Mesodermal cell (in vitro differentiated cells): ENCODE results near the gene AGTRAP.

Experiments used
- H3K27ac ChIP-seq: 2 replicates; pipeline ENCODE4 v1.7.0; 2013; ENCODE audit warnings: mild to moderate bottlenecking, low read depth, low read length, moderate library complexity; ENCODE audit not compliant: severe bottlenecking
- H3K36me3 ChIP-seq: 2 replicates; pipeline ENCODE4 v1.7.1; 2013; ENCODE audit warnings: mild to moderate bottlenecking, low read length, moderate library complexity; ENCODE audit not compliant: control insufficient read depth, insufficient read depth
- H3K4me1 ChIP-seq: one replicate; pipeline ENCODE4 v1.7.1; 2013; ENCODE audit warnings: mild to moderate bottlenecking, low read length; ENCODE audit not compliant: insufficient read depth, control insufficient read depth, poor library complexity, severe bottlenecking
- H3K4me3 ChIP-seq: 2 replicates; pipeline ENCODE4 v1.7.0; 2013; ENCODE audit warnings: low read length, control low read depth, mild to moderate bottlenecking; ENCODE audit not compliant: insufficient read depth, poor library complexity, severe bottlenecking; ENCODE audit errors: extremely low read depth
- H3K9me3 ChIP-seq: 2 replicates; pipeline ENCODE4 v1.7.1; 2013; ENCODE audit warnings: mild to moderate bottlenecking, low read length, moderate library complexity; ENCODE audit not compliant: control insufficient read depth
- WGBS, 2 experiments: methylation state at CpG; one replicate each; pipeline ENCODE4 v1.1.5; 2013; ENCODE audit warnings: missing lambda C conversion rate in 2 of 2; ENCODE audit not compliant: insufficient coverage in 2 of 2; 5-methylcytosine and 5-hydroxymethylcytosine counted together

Gene AGTRAP

DNA sequence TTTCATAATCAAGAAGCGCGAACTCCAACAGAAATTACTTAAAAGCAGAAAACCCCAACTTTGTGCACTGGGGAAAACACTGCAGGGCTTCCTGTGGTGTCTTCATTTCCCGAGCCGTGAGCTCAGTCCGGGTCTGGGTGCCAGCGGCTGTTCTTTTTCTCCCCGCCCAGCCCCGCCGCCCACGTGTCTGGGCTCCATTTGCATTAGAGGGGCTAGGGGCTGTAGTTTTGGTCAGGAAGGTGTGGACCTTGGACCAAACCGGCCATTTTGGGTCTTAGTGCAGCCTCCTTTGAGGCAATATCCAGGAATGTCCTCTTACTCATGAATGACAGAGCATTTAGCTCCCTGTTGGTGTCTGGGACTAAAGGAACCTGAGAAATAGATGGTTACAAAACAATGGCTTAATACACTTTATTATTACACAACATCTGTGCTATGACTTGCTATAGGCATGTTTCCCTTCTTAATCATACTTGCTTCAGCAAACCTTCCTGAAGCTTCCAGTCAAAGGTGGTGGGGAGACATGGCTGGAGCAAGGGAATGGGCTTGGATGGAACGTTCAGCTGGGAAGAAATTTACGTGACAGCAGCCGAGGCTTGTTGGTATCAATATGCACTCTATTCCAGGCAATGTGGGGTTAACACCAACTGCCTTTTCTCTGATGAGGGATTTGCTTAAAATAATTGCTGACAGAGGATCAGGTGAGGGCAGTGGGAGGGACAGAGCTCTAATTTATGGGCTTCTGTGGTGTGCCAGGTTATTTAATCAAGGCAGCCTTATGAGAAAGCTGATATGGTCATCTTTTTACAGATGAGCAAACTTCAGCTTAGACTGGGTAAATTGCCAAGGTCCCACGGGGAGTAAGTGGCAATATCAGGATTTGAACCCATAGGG lies 1.1 kb downstream of the AGTRAP start:
- Histone ChIP-seq H3K4me1 (peaks cover 26% of the 10 kb centered on the region), H3K27ac (peak overlapping the region; percentile 55), H3K36me3 (no peaks in the 10 kb centered on the region), H3K4me3 (peak overlapping the region; percentile 82), H3K9me3 (no peaks in the 10 kb centered on the region)
- 22 to 23% methylated on average over 9 to 10 of the region's 15 CpGs for WGBS, 2 experiments

DNA sequence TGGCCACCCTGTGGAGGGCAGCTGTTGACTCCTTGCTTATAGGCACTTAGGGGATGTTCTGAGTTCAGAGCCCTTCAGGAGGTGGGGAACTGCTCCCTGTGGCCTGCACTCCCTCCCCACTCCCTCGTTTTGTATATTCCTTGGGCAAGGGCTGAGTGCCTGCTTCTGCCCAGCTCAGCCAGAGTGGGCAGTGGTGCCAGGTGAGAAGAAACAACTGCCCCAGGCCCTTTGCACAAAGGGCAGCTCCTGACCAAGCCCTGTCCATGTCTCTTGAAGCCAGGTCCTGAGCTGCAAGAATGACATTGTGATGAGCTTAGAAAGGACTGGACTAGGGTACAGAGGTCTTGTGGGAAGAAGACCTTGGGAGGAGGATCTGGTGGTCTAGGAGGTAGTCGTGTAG lies 2.2 kb downstream of the AGTRAP start:
- Histone ChIP-seq H3K4me1 (peaks cover 20% of the 10 kb centered on the region), H3K27ac (no peak overlapping the region), H3K4me3 (no peak overlapping the region), H3K36me3 (no peaks in the 10 kb centered on the region), H3K9me3 (no peaks in the 10 kb centered on the region)
- WGBS, 2 experiments: 100% methylated on average over 2 of the region's 2 CpGs; no CpG with 5 or more reads in 1 of the 2 experiments

DNA sequence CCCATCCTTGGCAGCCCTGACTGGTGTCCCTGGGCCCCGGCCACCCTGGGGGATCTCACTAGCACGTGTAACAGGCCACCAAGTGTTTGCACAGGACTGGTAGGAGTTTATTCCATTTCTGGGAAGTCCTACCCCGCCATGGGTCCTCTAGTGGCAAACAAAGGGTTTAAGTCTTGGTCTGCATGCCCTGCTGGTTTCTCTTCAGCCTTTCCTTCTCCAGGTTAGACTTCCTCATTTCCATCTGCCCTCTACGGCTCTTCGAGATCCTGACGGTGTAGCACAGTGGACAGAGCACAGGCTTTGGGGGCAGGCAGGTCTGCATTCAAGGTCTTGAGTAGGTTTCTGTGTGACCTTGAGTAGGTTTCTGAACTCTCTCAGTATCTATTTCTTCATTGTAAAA lies 2.8 kb downstream of the AGTRAP start:
- Histone ChIP-seq H3K27ac (no peak overlapping the region), H3K36me3 (no peaks in the 10 kb centered on the region), H3K9me3 (no peaks in the 10 kb centered on the region), H3K4me3 (no peak overlapping the region), H3K4me1 (peaks cover 20% of the 10 kb centered on the region)
- WGBS, 2 experiments: 94% methylated on average over 2 to 3 of the region's 6 CpGs

DNA sequence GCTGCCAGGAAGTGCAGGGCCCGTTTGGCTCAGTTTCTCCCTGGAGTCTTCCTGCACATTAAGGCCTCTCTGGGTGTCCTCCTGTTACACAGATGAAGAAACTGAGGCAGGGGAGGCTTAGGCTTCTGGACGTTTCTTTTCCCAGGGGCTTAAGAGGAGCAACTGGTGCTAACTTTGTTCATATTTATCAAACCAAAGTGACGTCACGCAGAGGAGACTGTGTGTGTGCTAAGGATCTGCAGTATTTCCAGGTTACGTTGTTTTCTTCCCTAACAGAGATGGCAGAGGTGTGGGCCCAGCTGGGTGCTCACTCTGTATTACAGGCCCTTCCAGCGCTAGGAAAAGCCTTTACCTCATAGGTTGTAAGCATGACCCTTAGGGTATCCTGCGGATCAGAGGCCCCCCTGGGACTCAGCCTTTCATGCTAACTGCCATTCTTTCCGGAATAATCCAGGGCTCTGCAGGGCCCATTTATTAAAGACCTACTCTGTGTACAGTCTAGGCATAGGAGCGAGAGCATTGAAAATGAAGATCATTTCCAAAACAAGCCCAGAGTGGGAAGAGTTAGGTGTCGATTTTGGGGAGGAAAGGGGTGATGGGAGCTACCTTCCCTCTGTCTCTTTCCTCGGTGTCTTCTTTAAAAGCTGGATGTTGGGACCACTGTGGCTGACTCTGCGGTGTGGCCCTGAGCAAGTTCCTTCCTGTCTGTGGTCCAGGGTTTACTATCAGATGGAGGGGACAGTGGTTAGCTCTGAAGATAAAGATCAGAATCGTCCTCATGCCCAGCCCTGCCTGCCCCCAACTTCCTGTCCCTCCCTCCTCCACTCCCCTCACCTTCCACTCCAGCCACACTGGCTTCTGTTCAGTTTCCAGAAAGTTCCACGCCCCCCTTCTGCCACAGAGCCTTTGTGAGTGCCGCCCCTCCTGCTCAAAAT lies 4.6 kb downstream of the AGTRAP start:
- H3K4me3 ChIP-seq: no peak overlapping the region
- 83 to 90% methylated on average over 11 to 12 of the region's 15 CpGs for WGBS, 2 experiments
- peaks cover 20% of the 10 kb centered on the region for H3K4me1 ChIP-seq
- H3K9me3 ChIP-seq: no peaks in the 10 kb centered on the region
- no peak overlapping the region for H3K27ac ChIP-seq
- no peaks in the 10 kb centered on the region for H3K36me3 ChIP-seq

DNA sequence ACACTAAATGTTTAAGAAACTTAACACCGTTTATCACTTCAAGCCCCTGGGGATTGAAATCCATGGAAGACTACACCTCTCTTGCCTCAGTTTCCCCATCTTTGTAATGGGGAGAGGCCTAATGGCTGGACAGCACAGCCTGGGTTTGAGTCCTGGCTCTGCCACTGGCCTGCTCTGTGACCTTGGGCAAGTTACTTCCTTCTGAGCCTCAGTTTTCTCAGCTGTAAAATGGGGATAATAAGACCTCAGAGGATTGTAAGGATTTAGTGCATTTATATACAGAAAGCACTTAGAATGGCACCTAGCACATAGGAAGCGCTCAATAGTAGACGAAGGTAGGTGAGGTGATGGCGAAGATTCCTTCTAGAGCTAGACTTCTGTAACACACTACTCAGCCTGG lies 5.5 kb downstream of the AGTRAP start:
- Histone ChIP-seq H3K9me3 (no peaks in the 10 kb centered on the region), H3K36me3 (peaks cover 6% of the 10 kb centered on the region), H3K27ac (no peak overlapping the region), H3K4me3 (no peak overlapping the region), H3K4me1 (peaks cover 20% of the 10 kb centered on the region)
- WGBS, 2 experiments: 89% methylated on average over 4 of the region's 4 CpGs; no CpG with 5 or more reads in 1 of the 2 experiments

DNA sequence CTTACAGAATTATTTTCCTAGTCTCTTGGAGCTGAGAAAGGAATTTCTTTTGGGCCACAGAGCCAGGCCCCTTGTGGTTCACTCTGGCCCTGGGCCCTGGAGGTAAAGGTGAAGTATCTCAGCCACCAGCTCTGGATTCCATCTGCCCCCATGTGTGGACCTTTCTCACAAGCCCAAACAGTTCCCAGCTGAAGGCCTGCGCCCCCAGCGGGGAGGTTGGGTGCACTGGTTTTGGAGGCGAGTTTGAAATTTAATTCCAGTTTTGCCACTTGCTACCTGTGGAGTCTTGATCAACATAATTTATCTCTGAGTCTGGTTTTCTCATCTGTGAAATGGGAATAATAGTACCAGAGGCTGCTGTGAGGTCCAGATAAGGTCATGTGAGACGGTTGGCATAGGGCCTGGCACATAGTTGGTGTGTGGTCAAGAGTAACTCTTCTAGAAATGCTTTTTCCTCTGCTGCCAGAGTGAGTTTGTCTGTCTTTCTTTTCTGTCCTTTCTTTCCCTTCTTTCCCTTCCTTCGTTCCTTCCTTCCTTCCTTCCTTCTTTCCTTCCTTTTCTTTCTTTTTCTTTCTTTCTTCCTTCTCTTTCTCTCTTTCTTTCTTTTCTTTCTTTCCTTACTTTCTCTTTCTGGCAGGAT lies 6.1 kb downstream of the AGTRAP start:
- no peak overlapping the region for H3K27ac ChIP-seq
- H3K9me3 ChIP-seq: no peaks in the 10 kb centered on the region
- H3K4me3 ChIP-seq: no peak overlapping the region
- WGBS, 2 experiments: 82 to 94% methylated on average over 1 to 3 of the region's 5 CpGs
- peaks cover 9% of the 10 kb centered on the region for H3K36me3 ChIP-seq
- H3K4me1 ChIP-seq: peaks cover 16% of the 10 kb centered on the region

DNA sequence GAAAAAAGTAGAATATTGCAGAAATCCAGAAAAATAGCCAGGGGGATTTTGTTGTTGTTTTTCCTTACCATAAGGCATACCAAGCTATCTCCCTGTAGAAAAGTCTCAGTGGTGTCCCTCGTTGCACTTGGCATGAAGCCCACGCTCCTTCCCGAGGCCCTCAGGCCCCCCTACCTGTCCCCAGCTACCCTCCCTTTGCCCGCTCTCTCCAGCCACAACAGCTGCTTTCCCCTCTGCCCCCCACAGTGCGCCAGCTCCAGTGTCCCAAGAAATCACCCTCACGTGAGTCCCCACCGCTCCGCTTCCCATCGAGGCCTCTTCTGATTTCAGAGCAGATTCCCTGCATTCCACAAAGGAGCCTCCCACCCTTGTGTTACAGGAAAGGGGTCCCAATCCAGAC lies 8.4 kb downstream of the AGTRAP start:
- Histone ChIP-seq H3K36me3 (peaks cover 13% of the 10 kb centered on the region), H3K27ac (no peak overlapping the region), H3K9me3 (no peaks in the 10 kb centered on the region), H3K4me1 (peaks cover 13% of the 10 kb centered on the region), H3K4me3 (no peak overlapping the region)
- 93% methylated on average over 7 to 8 of the region's 9 CpGs for WGBS, 2 experiments

DNA sequence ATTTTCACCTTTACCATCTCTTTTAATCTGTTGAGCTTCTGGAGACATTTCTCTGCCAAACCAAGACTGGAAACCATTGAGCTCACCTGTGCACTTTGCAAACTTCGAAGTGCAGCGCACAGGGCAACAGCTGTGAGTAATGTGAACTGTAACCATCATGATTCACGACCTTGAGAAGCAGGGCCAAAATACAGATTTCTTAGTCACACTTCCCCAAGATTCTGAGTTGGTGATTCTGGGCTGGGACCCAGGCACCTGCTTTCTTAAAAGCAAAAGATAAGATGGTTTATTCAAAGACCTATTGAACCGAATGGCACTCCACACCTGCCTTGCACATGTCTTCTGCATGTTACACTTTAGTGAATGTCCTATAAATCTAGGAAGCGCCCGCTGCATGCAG lies 10.2 kb downstream of the AGTRAP start:
- Histone ChIP-seq H3K9me3 (no peaks in the 10 kb centered on the region), H3K27ac (no peak overlapping the region), H3K4me3 (no peak overlapping the region), H3K4me1 (peaks cover 2% of the 10 kb centered on the region), H3K36me3 (peaks cover 18% of the 10 kb centered on the region)
- 91 to 96% methylated on average over 5 to 6 of the region's 6 CpGs for WGBS, 2 experiments

DNA sequence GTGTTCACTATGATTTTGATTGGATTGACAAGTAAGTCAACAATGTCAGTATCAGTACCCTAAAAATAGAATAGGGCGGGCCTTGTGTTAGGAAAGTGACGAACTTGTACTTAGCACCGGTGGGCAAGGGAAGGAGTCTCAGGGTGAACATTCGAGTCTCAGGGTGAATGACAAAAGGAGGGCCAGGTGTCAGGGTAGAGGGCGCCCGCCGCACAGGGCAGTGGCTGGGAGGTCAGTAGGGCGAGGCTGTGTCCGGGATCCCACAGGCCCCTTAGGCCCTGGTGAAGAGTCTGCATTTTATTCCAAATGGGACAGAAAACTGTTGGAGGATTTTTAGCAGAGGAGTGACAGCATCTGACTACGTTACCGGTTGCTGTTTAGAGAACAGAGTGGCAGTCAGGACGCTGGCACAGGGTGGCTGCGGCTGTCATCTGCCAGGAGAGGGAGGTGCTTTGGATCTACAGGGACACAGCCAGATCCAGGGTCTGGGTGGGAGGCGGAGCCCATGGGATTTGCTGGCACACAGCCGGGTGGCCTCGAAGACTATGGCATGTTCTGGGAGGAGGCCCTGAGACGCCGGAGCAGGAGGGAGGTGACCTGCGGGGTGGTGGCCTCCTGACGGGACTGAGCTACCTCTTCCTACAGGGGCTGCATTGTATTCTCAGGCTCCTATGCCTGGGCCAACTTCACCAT lies 11.0 kb downstream of the AGTRAP start:
- 86 to 87% methylated on average over 19 to 20 of the region's 20 CpGs for WGBS, 2 experiments

More for the DNA sequence above, 11.0 kb downstream of the AGTRAP start:
- no peaks in the 10 kb centered on the region for H3K4me1 ChIP-seq
- no peaks in the 10 kb centered on the region for H3K9me3 ChIP-seq
- peaks cover 21% of the 10 kb centered on the region for H3K36me3 ChIP-seq
- H3K4me3 ChIP-seq: no peak overlapping the region
- no peak overlapping the region for H3K27ac ChIP-seq
